ENCODE results near the gene ABI3BP.
"Not testable (repeated sequence)": the region's sequence is repeated elsewhere in the genome, so short reads cannot be mapped to it uniquely, and the experiment has no call there.

Gene ABI3BP, protein sequence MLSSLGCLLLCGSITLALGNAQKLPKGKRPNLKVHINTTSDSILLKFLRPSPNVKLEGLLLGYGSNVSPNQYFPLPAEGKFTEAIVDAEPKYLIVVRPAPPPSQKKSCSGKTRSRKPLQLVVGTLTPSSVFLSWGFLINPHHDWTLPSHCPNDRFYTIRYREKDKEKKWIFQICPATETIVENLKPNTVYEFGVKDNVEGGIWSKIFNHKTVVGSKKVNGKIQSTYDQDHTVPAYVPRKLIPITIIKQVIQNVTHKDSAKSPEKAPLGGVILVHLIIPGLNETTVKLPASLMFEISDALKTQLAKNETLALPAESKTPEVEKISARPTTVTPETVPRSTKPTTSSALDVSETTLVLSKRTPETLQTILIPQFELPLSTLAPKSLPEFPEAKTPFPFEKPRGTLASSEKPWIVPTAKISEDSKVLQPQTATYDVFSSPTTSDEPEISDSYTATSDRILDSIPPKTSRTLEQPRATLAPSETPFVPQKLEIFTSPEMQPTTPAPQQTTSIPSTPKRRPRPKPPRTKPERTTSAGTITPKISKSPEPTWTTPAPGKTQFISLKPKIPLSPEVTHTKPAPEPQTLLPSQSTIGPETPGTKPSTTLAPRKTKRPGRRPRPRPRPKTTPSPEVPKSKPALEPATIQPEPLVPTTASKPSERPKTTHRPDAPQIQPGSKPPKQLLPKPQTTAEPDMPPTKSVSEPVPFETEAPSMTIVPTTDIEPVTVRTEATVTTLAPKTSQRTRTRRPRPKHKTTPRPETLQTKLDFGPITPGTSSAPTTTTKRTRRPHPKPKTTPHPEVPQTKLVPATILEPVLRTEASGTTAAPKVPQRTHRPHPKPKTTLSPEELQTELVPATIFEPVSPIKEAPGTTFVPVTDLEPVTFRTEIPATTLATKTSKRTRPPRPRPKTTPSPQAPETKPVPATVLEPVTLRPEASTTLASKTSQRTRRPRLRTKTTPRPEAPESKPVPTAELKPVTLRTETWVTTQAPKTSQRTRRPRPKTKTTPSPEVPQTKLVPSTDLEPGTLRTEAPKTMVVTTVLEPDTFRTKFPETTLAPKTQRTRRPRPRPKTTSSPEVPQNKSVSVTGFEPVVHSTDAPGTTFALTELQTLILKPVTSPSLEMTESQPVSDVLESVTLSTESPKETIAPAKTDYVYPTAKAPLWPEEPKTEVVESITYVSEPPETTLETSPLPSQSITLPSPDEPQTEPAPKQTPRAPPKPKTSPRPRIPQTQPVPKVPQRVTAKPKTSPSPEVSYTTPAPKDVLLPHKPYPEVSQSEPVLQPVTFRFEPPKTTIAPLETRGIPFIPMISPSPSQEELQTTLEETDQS (N-terminal part only)

DNA sequence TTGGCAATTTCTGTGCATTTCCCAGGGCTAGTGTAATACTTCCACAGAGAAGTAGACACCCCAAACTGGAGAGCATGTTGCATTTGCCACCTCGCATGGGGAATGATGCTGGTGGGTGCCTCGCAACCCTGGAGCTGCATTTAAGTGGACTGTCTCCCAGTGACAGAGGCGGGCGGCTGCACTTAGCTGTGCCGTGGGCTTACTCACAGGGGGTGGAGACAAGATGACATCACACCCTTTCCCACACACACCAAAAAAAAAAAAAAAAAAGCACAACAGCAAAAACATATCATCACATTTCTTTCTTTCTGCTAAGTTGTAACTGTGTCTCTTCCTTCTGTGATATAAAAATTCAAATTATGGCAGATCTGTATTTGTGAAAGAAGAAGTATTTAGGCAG, at the start of gene ABI3BP:
Gene ABI3BP (minus strand): TSS at position 113 of the 400 bp plus-strand sequence. CDS start 37 bp downstream, at position 76.
- DNase-seq: no peak

- no peak for DNase-seq
These were observed 46.1 kb upstream of the ABI3BP start for GRCh38 chr3:101039285-101039684.

DNA sequence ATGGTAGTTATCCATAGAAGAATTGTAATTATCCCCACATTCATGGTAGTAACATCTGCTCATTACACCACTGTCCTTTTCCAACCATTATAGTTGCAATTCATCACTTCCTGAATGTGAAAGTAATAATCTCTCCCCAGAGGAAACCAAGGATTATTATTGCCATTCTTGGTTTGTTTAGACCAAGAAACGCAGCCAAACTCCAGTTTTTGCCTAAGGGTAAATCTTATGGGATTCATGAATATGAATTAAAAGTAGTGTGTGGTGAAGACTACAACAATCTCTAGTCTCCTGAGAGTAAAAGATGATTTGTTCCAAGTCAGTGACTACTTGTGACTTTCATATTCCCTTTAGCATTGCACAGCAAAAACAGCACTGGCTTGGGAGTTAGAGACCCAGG, 45.7 kb upstream of the ABI3BP start:
- DNase-seq: no peak

GRCh38 chr3:101038393-101038792, 45.2 kb upstream of the ABI3BP start:
- DNase-seq: no peak

DNA sequence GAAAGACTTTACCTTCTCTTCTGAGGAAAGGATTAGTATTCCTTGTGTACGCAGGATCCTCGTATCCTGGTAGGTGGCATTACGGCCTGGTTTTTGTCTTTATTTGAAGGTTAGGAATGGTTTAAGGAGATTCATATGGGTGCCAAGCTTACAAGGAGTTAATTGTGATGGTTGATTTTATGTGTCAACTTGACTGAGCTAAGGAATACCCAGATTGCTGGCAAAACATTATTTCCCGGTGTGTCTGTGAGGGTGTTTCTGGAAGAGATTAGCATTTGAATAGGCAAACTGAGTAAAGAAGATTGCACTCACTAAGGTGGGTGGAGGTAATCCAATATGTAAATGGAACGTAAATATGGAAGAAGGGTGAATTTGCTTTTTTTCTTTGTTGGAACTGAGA, 44.4 kb upstream of the ABI3BP start:
- no peak for DNase-seq

- no peak for DNase-seq
These were observed 43.5 kb upstream of the ABI3BP start for GRCh38 chr3:101036676-101037075.

DNA sequence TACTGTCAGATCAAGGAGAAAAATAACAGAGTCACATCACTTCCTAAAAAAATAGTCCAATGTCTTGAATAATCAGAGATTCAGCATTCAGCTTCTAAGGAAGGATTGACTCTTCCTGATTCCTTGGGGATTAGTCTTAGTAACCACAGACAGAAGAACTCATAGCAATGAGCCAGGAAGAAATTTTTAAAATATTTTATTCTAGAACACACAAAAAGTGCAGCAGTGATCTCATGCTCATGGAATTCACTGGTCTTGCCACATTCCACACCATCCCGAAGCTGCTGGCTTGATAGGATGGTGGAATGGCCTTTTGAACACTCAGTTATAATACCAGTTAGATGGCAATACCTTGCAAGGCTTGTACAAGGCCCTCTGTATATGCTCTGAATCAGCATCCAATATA, 43.0 kb upstream of the ABI3BP start:
- no peak for DNase-seq

DNA sequence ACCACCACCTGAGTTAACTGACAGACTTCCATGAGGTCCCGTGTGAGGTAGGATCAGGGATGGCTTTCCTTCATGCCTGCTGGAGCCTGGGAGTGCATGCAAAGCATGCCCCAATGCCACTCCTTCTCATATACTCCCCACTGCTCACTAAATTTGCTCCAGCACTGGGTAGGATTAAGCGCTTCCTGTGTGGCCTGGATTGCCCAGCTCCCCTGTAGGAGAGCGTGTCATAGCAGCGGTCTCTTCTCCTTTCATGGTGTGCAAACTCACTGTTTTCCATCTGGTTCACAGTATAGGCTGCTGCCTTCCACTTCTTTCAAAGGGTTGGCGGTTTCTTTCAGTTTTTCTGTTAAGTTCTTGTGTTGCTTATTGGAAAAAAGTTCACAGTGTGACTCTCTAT, 34.1 kb upstream of the ABI3BP start:
- DNase-seq: no peak

- DNase-seq: no peak
These were observed 33.7 kb upstream of the ABI3BP start for GRCh38 chr3:101026881-101027280.

DNA sequence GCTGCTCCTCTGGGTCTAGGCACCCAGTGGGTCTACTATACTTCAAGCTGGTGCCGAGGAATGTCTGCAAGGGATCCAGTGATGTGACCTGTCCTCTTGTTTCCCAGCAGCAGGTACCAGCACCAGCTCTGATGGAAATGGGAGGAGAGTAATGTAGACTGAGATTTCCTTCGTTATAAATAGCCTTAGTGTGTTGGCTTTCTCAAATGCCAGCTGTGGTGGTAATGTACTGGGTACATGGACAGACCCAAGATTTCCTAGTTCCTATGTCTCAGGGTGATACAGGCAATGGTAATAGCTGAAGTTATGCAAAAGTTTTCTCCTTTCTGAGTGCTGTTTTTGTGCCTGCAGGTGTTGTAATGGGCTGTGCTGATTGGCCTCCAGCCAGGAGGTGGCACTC, 33.0 kb upstream of the ABI3BP start:
- DNase-seq: no peak

- no peak for DNase-seq
These were observed 27.3 kb upstream of the ABI3BP start for GRCh38 chr3:101020351-101021015.

GRCh38 chr3:101017017-101017416, 23.8 kb upstream of the ABI3BP start:
- DNase-seq: no peak

DNA sequence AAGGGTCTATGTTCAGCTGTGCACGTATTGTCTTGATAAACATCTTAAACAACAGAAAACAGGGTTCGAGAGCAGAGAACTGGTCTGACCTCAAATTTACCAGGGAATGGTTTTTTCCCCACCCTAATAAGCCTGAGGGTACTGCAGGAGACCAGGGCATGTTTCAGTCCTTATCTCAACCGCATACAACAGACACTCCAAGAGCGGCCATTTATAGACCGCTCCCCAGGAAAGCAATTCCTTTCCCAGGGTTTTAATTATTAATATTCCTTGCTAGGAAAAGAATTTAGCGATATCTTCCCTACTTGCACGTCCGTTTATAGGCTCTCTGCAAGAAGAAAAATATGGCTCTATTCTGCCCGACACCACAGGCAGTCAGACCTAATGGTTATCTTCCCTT, 19.1 kb upstream of the ABI3BP start:
- DNase-seq: not testable (repeated sequence)

- no peak for DNase-seq
These were observed 17.9 kb upstream of the ABI3BP start for GRCh38 chr3:101011136-101011535.

DNA sequence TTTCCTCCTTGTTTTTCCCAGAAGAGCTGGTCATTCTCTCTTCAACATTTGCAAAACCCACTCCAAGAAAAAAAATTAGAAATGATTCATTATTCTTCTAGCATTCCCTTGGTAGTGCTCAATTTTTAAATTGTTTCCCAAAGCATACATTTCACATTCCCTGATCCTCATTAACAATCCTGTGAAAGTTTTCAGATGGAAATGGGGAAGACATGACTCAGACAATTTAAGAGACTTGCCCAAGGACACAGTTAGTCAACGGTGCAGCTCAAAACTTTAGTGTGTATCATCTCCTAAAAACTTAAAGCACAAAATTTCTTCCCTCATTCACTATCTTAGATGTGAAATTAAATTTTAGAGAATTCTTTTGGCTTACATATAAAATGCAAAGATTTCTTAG, 17.1 kb upstream of the ABI3BP start:
- no peak for DNase-seq

DNA sequence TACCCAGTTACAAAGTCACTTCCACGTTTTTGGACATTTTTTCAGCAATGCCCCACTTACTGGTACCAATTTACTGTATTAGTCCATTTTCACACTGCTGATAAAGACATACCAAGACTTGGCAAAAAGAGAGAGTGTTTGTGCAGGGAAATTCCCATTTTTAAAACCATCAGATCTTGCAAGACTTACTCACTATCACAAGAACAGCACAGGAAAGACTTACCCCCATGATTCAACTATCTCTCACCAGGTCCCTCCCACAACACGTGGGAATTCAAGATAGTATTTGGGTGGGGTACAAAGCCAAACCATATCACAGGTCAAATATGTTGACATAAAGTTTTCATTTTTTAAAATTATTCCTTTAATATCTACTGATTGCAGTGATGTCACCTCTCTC, 16.2 kb upstream of the ABI3BP start:
- no peak for DNase-seq

DNA sequence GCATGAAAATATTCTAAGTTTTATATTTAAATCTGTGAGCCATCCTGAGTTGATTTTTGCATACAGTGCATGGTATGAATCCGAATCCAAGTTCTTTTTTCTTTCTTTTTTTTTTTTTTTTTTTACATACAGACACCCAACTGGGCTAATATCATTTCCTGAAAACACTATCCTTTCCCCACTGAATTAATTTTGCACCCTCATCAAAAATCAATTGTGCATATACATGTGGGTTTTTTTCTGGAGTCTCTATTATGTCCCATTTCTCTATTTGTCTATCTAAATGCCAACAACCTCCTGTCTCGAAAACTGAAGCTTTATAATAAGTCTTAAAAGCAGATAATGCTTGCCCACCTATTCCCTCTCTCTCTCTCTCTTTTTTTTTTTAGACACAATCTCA, 5.9 kb upstream of the ABI3BP start:
- no peak for DNase-seq

DNA sequence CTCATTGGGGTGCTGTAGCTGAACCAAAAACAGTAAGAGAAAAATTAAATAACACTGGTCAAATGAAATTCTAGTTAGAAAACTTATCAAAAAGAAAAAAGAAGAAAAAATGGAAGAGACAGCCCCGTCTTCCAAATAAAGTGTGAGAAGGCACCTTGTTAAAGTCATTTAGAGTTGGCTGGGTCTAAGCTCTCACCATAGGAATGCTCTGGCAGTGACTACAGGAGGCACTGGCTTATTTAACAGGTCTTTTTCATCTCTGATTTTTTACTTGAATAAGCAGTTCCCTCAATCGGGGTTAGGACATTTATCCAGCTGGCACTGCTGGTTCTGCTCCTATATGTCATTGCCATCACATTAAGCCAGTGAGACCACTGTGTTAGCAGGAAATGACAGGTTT, 1.6 kb upstream of the ABI3BP start:
- no peak for DNase-seq

- DNase-seq: no peak
These were observed 966 bp upstream of the ABI3BP start for GRCh38 chr3:100994187-100994586.

- no peak for DNase-seq
These were observed 799 bp downstream of the ABI3BP start for GRCh38 chr3:100992231-100993012.

DNA sequence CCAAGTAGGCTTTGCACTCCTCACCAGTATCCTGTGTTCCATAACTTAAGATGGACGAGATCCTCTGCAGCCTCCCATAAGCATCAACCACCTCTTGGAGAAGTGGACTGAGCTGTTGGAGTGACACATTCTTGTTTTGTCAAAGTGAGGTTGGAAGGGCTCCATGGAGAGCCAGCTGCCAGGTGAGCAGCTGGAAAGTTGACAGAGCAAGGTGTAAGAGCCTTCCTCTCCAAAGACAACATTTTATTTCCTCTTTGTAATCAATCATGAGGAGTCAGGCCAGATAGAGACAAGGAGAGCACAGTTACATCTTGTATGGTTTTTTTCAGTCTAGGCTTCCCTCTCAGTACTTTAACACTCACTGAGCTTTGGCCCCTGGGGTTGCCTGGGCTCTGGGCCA, 5.1 kb downstream of the ABI3BP start:
- DNase-seq: no peak

DNA sequence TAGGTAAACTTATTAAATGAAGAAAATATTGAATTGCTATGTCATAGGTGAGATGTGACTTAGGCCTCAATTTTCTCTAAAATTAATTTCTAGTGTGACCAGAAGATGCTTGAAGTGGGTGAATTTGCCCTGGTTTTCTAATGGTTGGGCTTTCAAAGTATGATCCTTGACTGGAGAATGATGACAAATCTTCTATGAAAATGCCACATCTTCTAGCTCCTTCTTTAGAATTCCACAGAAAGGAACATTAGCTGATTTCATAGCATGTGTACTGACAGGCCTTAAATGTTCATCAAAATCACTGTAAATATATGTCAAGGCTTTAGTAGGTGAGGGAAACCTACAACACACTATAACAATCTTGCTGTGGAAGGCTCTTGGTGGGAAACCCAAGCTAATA, 8.9 kb downstream of the ABI3BP start:
- DNase-seq: no peak

Data from cortex of kidney (tissue), 1 donor.